DND-41 (cell line): Measurements from ENCODE around the gene POLR2E.

Experiments
- ATAC-seq: fragments of 200-7000 bp; cut with Tn5 transposase; 3 replicates; pipeline ENCODE4 v1.9.1; 2021; ENCODE audit warnings: low read depth; ENCODE audit not compliant: insufficient read depth
- DNase-seq: peaks from one replicate; pipeline ENCODE4 v3.0.0-alpha.2; 2020
- H2AFZ ChIP-seq: 2 replicates; pipeline ENCODE4 v1.6.0; 2012; ENCODE audit warnings: low read depth, low read length
- H3K27ac ChIP-seq: 2 replicates; pipeline ENCODE4 v1.5.1; 2012; ENCODE audit warnings: low read length, inconsistent platforms
- H3K27me3 ChIP-seq: fragments of 200-600 bp; sonication (generic); 2 replicates; pipeline ENCODE4 v1.6.0; 2012; ENCODE audit warnings: low read length, mild to moderate bottlenecking, inconsistent platforms; ENCODE audit not compliant: insufficient read depth, poor library complexity
- H3K36me3 ChIP-seq: 2 replicates; pipeline ENCODE4 v1.5.1; 2012; ENCODE audit warnings: low read length, inconsistent platforms; ENCODE audit not compliant: insufficient read depth
- H3K4me1 ChIP-seq: 2 replicates; pipeline ENCODE4 v1.5.1; 2012; ENCODE audit warnings: mild to moderate bottlenecking, low read length; ENCODE audit not compliant: insufficient read depth
- H3K4me2 ChIP-seq: 2 replicates; pipeline ENCODE4 v1.6.0; 2012; ENCODE audit warnings: mild to moderate bottlenecking, moderate library complexity, low read length, inconsistent platforms; ENCODE audit not compliant: insufficient read depth
- H3K4me3 ChIP-seq, 2 experiments: fragments of 200-600 bp in 1 of 2; shearing (Covaris generic) in 1 of 2; 2 replicates each; pipeline ENCODE4 v1.5.1; 2012 to 2016; ENCODE audit warnings: inconsistent platforms in 2 of 2, low read length in 2 of 2, mild to moderate bottlenecking in 2 of 2, low read depth in 1 of 2, moderate library complexity in 1 of 2
- H3K79me2 ChIP-seq: 2 replicates; pipeline ENCODE4 v1.6.0; 2012; ENCODE audit warnings: low read length, inconsistent platforms; ENCODE audit not compliant: insufficient read depth
- H3K9ac ChIP-seq: 2 replicates; pipeline ENCODE4 v1.6.0; 2012; ENCODE audit warnings: low read depth, mild to moderate bottlenecking, inconsistent platforms, low read length, moderate library complexity
- H3K9me3 ChIP-seq: 2 replicates; pipeline ENCODE4 v1.5.1; 2012; ENCODE audit warnings: low read length, moderate library complexity, mild to moderate bottlenecking, inconsistent platforms; ENCODE audit not compliant: insufficient read depth, severe bottlenecking
- H4K20me1 ChIP-seq: 2 replicates; pipeline ENCODE4 v1.6.0; 2012; ENCODE audit warnings: low read length; ENCODE audit not compliant: insufficient read depth
- CTCF ChIP-seq: IDR thresholded peaks from 2 replicates; pipeline ENCODE4 v1.5.1; 2012; ENCODE audit warnings: borderline replicate concordance, low read length, moderate library complexity, mild to moderate bottlenecking; ENCODE audit not compliant: poor library complexity, severe bottlenecking; ENCODE audit errors: extremely low read depth
- EZH2 ChIP-seq: IDR thresholded peaks from 3 replicates; pipeline ENCODE4 v1.6.1; 2012; ENCODE audit warnings: borderline replicate concordance, low read depth, mild to moderate bottlenecking, moderate library complexity, low read length, inconsistent platforms; ENCODE audit not compliant: severe bottlenecking

POLR2E gene

GRCh38 chr19:1094655-1094977, 559 bp downstream of the POLR2E start:
- Histone ChIP-seq H4K20me1 (peaks cover 34% of the 10 kb centered on the region), H3K9ac (peak overlapping the region; percentile 91), H3K4me1 (peaks cover 26% of the 10 kb centered on the region), H3K36me3 (peaks cover 37% of the 10 kb centered on the region), H2AFZ (peak overlapping the region; percentile 60), H3K9me3 (no peaks in the 10 kb centered on the region), H3K27ac (peak overlapping the region; percentile 72), H3K79me2 (peaks cover 38% of the 10 kb centered on the region), H3K4me3 (peak overlapping the region; percentile 98 to 99), H3K4me2 (peak overlapping the region; percentile 99), H3K27me3 (no peaks in the 10 kb centered on the region)
- ATAC-seq: no peak
- no peak for TF ChIP-seq CTCF
- TF ChIP-seq EZH2: no peak
- DNase-seq: no peak

GRCh38 chr19:1093811-1094553, 1.2 kb downstream of the POLR2E start:
- Histone ChIP-seq H3K4me2 (peak overlapping the region; percentile 99), H3K36me3 (peaks cover 43% of the 10 kb centered on the region), H3K27ac (peak overlapping the region; percentile 72), H3K4me3 (peak overlapping the region; percentile 98 to 99), H3K27me3 (no peaks in the 10 kb centered on the region), H3K9ac (peak overlapping the region; percentile 91), H2AFZ (no peak overlapping the region), H3K4me1 (peaks cover 26% of the 10 kb centered on the region), H3K79me2 (peaks cover 38% of the 10 kb centered on the region), H4K20me1 (peaks cover 36% of the 10 kb centered on the region), H3K9me3 (no peaks in the 10 kb centered on the region)
- ATAC-seq (no peak), DNase-seq (no peak)
- TF ChIP-seq EZH2 (no peak), CTCF (no peak)

- Histone ChIP-seq H3K4me3 (peak overlapping the region in 1 of 2 experiments; percentile 99; a peak in 2 of 4 replicates), H4K20me1 (peaks cover 42% of the 10 kb centered on the region), H2AFZ (no peak overlapping the region), H3K27me3 (no peaks in the 10 kb centered on the region), H3K4me1 (peaks cover 26% of the 10 kb centered on the region), H3K9me3 (no peaks in the 10 kb centered on the region), H3K36me3 (peaks cover 50% of the 10 kb centered on the region), H3K4me2 (peak overlapping the region; percentile 99), H3K27ac (peak overlapping the region; percentile 72; the same call in 1 of the 2 replicates), H3K79me2 (peaks cover 38% of the 10 kb centered on the region), H3K9ac (peak overlapping the region; percentile 91)
- no peak for DNase-seq
- TF ChIP-seq CTCF (no peak), EZH2 (no peak)
- ATAC-seq: no peak
Observed at GRCh38 chr19:1093330-1093729, 1.8 kb downstream of the POLR2E start.
